HG03432 (cell line): ENCODE results near the gene MYH3.
A peak's percentile ranks its signal among the peaks of the same experiment; 100 is the strongest.

Source experiments
- ATAC-seq: cut with Tn5 transposase; IDR thresholded peaks from one replicate; pipeline ENCODE4 v1.9.1; 2021; ENCODE audit warnings: mild to moderate bottlenecking, moderate library complexity; ENCODE audit not compliant: unreplicated experiment

Gene MYH3

DNA sequence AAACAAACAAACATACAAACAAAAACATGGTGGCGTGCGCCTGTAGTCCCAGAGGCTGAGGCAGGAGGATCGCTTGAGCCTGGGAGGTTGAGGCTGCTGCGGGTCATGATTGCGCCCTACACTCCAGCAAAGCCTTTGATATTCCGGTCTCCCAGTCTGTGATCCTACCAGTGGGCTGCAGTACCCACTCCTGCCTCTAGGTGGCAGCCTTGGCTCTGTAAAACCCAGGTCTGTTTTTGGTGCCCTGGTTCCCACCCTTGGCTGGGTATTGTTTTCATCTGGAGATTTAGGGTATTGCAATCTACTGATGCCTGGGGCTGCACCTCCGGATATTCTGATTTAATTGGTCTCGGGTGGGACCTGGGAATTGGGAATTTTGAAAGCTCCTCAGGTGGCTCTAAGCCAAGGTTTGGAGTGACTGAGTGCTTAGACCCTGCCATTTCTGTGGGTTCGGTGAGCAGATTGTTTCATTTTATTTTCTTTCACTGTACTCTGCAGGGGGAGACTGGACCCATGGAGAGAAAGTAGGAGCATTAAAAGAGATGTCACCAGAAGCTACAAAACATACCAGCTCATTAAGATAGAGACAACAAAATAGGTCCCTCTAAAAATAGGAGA lies 40.5 kb downstream of the MYH3 start:
- ATAC-seq: peak; percentile 54

DNA sequence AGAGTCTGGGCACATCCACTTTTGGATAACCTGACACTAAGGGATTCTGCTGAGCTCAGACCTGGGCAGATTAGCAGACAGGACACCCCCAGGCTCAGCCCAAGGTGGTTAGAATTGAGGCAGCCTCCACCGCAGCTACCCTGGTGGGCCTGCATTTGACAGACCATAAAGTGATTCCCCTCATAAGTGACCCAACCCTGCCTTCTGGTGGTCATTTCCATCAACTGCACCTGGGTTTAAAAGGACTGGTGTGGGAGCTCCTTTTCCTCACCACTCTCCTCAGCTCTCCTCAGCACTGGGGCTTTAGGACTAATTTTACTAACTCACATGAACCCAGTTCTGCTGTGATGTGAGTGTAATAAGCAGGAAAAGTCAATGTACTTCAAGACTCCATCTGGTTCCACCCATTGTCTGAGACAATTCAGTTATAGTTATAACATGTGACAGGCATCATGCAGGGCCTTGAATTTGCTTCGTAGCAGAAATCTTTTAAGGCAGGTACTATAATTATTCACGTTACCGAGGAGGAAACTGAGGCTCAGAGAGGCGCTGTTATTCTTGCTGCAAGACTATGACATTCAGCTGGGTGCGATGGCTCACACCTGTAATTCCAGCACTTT lies 42.5 kb downstream of the MYH3 start:
- no peak for ATAC-seq

DNA sequence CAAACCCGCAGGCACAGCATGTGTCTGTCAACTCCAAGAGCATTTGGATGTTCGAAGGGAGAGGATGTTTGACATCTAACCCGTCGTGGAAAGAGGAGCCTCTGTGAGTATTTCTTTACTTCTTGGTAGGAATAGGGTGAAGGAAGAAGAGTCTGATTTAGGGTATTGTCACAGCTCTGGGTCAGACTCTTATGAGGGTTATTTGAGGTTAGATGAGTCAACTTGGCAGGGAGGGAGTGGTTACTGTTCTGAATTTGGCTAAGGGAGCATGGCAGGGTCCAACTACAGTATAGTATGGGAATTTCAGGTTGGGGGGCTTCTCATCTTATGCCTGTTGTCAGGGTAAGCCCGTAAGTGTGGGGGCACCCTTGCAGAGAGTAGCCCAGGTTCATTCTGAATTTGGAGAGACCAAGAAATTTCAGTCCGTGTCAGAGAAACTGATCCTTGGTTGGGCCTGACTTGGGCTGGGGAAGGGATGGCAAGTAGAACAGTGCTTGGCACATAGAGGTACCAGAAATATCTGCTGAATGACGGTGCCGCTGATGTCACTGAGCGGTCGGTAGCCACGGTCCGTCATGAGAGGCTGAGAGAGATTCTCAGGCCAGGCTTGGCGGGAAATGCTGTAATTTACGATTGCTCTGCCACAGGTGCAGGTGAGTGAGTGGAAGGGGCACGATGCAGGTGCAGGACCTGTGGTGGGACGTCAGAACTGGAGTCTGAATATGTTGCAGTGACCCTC lies 43.2 kb downstream of the MYH3 start:
- ATAC-seq: no peak

DNA sequence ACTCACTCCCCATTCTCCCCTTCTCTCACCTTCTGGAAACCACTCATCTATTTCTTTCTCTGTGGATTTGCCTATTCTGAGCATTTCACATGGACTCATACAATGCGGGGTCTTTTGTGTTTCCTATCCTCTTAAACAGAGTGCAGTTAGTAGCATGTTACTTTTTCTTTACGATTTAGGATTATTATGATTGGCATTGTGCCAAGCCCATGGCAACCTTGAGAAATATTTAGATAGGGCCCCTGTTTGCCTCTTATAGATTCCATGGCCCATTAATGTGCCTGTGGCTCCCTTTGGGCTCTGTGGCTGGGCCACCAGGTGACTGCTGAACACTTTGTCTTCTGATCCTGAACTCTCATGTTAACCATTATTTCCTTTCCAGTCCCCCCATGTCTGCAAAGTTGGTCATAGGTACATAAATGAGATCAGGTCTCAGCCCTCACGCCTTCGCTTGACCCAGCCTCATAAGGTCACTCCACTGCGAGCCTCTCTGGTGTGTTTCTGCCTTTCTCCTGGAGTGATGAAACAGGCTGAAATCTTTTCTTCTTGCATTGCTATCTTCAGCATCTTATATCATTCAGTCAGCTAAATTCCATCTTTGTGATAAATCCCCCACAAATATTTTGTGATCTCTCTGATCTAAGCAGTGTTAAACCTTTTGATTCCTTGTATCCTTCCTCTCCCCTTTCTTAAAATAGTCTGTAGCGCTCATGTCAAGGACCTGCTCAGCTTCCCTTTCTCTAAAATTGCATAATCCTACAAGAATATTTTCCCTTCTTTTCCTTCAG lies 44.0 kb downstream of the MYH3 start:
- no peak for ATAC-seq

DNA sequence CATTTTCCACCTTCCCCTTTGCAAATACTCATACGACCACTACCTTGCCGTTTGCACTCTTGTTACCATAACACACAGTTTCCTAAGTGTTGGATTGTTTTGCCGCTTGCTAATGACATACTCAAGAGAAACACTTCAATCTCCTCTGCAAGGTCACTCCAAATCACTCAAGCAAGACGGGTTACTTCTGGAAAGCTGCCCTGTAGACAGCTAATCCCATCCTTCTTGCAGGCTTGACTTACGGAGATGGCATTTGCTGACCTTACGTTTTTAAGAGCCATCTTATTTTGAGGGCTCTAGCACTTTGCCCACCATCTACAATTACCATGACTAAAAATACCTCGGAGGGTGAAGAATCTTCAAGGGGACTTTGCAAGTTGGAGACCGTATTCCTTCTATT lies 46.2 kb downstream of the MYH3 start:
- no peak for ATAC-seq

DNA sequence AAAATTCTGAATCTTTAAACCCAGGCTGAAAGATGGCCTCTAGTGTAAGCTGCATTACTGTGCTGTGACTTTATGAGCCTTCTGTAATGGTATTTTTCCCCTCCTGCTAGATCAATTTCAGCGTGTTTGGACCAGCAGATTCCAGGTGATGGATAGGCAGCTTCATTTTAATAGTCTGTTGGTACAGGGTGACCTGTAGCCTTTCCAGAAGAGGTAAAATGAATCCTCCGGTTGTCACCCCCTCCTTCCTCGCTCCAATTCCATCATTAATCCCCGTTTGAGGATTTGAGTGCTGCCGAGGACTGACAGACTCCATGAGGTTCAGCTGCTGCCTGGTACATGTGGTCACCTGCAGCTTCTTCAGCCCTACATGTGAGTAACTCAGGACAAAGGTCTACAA lies 48.9 kb downstream of the MYH3 start:
- no peak for ATAC-seq

DNA sequence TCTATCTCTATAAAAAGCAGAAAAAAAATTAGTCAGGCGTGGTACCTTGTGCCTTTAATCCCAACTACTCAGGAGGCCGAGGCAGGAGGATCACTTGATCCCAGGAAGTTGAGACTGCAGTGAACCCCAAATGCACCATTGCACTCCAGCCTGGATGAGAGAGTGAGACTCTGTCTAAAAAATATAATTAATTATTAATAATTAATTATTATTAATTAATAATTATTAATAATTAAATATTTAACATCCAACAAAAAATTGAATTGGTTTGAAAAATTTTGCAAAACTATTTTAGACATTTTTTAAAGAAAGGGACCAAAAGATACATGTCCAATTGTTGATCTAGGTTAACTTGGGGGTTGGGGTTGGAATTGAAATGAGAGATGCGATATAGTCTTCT lies 51.0 kb downstream of the MYH3 start:
- ATAC-seq: no peak

DNA sequence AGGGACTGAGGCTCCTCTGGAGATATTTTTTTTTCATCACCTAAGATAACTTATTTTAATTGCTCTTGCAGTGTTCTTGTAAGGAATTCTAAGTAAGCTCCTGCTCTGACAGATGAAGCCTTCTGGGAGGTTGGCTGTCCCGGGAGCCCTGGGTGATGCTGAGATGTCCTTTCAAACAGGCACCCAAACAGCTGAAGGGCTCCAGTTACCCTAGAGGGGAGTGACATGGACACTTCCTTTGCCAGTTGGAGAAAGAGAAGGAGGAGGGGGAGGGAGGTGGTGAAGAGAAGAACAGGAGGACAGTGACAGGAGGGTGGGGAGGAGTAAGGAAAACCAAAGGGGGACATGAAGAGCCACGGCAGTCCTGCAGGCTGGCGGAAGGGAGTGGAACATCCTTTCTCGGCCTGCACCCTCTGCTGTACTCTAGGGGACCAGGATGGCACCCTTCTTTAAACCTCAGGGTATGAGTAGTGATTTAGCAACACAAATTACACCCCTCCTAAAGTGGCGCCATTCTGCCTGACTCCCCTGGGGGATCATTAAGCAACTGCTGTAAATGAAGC lies 51.8 kb downstream of the MYH3 start:
- no peak for ATAC-seq

DNA sequence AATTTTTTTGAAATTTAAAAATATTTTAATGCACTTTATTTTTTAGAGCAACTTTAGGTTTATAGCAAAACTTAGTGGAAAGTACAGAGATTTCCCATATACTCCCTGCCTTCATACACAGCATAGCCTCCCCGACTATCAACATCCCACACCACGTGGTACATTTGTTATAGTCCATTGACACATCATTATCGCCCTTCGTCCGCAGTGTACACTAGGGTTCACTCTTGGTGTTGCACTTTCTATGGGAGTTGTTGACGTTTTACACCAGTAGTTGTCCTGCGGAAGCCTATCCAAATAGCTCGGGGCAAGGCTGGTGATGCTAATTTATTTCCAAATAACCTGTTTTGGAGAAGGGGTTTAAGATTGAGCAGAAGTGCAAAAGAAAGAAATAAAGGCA lies 52.6 kb downstream of the MYH3 start:
- ATAC-seq: no peak

DNA sequence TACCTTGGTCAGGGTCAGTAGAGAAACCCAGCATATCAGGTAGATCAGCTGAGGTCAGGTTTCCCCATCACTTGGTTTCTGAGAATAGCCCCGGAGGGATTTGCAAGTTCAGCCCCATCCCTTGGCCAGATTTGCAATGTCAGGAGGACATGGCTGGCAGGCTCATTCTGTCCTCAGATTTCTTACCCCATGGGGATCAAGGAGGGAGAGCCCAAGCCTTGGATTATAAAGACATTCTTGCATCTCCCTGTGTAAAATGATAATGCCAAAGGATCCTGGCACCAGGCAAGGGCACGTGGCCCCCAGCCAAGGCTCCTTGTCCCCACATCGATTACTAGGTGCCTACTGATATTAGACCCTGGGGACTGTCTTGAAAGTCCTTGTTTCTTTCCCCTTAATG lies 53.2 kb downstream of the MYH3 start:
- no peak for ATAC-seq

DNA sequence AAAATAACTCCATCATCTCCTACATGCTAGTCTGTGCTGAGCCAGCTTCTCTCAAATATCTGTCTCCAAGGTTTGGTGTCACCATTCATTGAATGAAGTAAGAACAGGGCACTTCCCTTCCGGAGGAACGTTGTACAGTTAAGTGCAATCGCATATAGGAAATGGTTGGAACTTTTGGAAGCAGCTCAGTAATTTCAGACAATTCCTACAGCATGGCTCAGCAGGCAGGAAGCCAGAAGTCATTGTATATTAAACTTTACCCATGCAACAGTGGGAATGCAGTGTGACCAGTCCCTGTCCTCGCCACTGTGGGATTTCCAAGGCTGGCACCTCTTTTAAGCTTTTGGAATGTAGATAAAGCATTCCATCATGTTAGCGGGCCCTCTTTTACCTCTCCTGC lies 56.5 kb downstream of the MYH3 start:
- no peak for ATAC-seq

DNA sequence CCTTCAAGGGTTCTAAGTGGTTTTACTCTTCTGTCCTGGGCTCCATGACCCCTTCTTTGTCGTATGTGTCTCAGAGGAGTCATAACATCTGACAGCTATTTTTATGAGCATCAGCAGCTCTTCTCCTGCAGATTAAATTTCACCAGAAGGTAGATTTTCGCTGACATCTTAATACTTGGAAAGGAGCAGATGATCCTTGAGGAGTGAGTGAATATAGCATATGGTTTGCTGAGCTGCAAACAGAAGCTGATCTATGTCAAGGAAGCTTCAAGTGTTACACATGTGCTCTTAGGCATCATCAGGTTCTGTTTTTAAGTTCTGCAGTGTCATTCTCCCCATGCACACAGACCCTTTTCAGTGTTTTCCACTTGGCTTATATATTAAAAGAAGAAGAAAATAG lies 58.5 kb downstream of the MYH3 start:
- no peak for ATAC-seq

DNA sequence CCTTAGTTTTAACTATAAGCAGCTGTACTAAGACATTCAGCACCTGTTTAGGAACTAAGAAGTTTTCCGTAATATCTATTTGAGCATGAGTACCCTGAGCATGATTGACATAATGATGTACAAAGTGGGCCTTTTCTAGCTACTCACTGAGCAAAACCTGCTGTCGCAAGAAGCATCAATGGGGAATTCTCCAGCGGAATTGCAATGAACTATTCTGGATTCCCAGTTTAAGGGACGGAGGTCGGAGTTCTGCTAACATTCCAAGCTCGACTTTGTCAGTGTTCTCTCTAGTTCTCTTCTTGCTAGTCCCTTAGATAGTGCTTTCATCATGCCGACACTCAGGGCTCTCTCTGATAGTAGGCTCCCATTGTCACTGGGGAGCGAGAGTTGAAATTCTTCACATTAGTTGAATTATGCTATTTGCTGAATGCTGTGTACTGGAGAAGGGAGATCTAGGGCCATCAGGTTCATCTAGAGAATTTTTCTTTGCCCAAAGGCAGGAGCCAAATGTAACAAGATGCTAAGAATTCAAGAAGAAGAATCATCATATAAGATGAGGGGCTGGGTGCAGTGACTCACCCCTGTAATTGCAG lies 67.5 kb downstream of the MYH3 start:
- ATAC-seq: no peak

DNA sequence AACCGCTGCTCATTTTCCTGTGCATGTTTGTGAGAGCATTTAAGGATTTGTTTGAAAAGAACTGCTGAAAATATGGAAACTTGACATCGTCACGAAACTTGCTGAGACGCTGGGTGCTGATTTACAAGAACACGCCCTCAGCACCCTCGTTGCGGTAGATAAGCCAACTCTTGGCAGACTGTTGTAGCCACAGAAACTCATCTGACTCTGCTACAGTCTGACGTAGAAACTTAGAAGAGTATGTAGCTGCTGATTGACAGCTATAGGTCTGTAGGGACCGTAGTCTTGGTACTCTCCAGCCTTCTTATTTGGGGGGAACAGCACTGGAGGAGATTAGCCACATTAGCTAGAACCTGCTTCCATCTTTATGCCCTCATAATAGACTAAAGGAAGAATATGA lies 71.6 kb downstream of the MYH3 start:
- no peak for ATAC-seq

DNA sequence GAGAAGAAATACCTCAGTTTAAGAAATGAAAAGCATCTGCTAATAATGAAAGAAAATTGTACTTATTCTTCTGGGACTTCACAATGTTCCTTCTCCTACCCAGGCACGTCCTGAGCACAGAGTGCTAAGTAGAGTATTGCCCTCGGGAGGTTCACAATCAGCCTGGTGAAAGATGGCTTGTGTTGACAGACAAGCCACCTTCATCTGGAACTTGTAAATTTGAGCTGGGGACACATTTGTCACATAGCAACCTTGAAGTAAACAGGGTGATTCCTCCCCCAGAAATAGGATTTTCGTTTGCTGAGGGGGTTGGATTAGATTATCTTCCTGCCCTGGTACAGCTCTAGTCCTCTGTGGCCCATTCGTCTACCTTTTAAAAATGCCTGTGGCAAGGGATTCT lies 73.3 kb downstream of the MYH3 start:
- ATAC-seq: no peak

DNA sequence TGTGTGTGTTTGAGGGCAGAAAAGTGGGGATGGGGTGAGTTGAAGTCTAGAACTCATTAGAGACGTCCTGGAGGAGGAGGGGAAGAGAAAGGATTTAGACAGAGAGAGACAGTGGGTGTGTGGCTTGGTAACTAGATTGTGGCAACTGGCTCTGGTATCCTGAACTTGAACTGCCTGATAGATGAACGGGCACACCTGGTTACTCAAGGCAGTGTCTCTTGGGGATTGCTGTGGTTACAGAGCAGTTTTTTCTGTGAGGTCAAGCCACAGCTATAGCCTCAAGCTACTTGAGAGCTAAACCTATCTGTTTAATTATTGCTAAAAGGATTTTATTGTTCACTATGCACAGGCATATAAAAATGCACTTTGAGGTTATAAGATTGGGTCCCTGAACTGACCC lies 77.8 kb downstream of the MYH3 start:
- peak; percentile 75 for ATAC-seq
